ENCODE results near the gene SPRR2G.
"Not testable (repeated sequence)": the region's sequence is repeated elsewhere in the genome, so short reads cannot be mapped to it uniquely, and the experiment has no call there.

The SPRR2G gene

DNA sequence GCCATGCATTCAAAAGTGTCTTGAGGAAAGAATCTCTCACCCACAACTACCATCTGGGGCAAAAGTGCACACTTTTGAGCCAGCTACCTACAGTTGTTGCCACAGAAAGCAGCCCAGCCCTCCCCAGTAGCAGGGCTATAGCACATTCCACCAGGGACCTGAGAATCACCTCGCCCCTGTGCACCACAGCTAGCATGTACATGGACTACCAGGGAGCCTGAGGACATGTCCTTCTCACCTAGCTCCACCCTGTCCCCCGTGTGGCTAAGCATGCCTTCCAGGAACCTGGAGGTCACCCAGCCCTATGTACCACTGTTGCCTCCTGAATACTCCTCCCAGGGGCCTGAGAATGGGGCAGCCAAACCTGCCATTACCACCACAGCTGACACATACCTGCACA is 16.9 kb downstream of the SPRR2G start:
- in situ Hi-C loops (cut with HindIII; ENCODE audit: low pct_unique_long_range_greater_than_20kb, low sequenced_read_pairs), result no loop called here
- no peak for TF ChIP-seq JUND (IDR thresholded peaks at IDR 0.05; ENCODE audit: low read depth)
- no peak for DNase-seq (ENCODE audit: low read depth in 1 of 2, low spot score in 1 of 2)

DNA sequence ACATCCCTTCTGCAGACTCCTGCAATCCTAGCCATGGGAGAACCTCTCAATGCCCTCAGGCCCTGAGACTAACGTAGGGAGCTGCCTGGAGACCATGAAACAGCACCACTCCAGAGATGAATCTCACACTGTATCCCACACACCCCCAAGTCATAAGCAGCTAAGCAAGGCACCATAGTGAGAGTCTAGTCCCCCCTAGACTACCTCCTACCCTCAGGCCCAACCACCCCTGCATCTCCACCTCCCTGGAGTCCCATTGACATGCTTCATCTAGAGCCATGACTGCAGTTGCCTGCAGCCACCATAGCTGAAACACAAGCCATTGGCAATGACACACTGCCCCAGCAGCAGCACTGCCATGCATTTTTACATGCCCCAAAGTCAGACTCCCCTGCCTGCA is 17.4 kb downstream of the SPRR2G start:
- in situ Hi-C loops (cut with HindIII; ENCODE audit: low pct_unique_long_range_greater_than_20kb, low sequenced_read_pairs), result no loop called here
- DNase-seq (ENCODE audit: low read depth in 1 of 2, low spot score in 1 of 2), result no peak
- no peak for TF ChIP-seq JUND (IDR thresholded peaks at IDR 0.05; ENCODE audit: low read depth)

DNA sequence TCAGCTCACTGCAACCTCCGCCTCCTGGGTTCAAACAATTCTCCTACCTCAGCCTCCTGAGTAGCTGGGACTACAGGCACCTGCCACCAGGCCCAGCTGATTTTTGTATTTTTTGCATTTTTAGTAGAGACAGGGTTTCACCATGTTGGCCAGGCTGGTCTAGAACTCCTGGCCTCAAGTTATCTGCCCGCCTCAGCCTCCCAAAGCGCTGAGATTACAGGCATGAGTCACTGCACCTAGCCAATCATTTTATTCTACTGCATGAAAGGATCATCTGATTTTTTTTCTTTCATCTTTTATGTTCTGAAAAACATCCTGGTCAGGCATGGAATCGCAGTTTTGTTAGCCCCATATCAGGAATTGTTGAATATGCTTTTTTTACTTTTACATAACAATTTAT is 22.0 kb downstream of the SPRR2G start:
- DNase-seq (ENCODE audit: low read depth in 1 of 2, low spot score in 1 of 2); in situ Hi-C loops (cut with HindIII; ENCODE audit: low pct_unique_long_range_greater_than_20kb, low sequenced_read_pairs): not testable (repeated sequence)

DNA sequence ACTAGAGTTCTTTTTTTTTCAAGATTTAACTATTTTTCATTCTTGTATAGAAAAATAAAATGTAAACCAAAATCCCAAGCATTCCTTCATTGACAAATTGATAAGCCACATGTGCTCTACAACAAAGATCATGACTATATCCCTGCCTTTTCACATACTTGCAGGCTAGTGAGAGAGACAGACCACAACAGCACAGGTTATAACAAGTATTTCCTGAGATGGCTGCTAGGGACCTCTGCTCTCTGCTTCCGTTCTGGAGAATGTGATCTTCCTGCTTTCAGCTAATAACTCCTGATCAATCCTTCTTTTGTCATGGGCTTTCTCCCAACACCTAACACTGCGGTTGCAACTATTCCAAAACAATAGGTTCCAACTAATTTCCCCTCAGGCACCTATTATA is 23.4 kb downstream of the SPRR2G start:
- no peak for TF ChIP-seq JUND (IDR thresholded peaks at IDR 0.05; ENCODE audit: low read depth)
- in situ Hi-C loops (cut with HindIII; ENCODE audit: low pct_unique_long_range_greater_than_20kb, low sequenced_read_pairs), result no loop called here
- DNase-seq (ENCODE audit: low read depth in 1 of 2, low spot score in 1 of 2), result no peak

DNA sequence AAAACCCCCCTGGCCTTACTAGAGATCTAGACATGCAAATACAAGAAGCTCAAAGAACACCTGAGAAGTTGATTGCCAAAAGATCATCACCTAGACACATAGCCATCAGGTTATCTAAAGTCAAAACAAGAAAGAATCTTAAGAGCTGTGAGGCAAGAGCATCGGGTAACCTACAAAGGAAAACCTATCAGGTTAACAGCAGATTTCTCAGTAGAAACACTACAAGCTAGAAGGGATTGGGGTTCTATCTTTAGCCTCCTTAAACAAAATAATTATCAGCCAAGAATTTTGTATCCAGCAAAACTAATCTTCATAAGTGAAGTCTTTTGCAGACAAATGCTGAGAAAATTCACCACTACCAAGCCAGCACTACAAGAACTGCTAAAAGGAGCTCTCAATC is 25.2 kb downstream of the SPRR2G start:
- no peak for TF ChIP-seq JUND (IDR thresholded peaks at IDR 0.05; ENCODE audit: low read depth)
- in situ Hi-C loops (cut with HindIII; ENCODE audit: low pct_unique_long_range_greater_than_20kb, low sequenced_read_pairs), result no loop called here
- no peak for DNase-seq (ENCODE audit: low read depth in 1 of 2, low spot score in 1 of 2)

DNA sequence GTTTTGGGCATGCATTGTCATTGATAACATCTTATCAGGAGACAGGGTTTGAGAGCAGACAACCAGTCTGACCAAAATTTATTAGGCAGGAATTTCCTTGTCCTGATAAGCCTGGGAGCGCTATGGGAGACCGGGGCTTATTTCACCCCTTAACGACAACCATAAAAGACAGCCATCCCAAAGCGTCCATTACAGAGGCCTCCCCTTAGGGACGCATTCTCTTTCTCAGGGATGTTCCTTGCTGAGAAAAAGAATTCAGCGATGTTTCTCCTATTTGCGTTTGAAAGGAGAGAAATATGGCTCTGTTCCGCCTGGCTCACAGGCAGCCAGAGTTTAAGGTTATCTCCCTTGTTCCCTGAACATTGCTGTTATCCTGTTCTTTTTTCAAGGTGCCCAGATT is 26.9 kb downstream of the SPRR2G start:
- in situ Hi-C loops (cut with HindIII; ENCODE audit: low pct_unique_long_range_greater_than_20kb, low sequenced_read_pairs); DNase-seq (ENCODE audit: low read depth in 1 of 2, low spot score in 1 of 2): not testable (repeated sequence)

DNA sequence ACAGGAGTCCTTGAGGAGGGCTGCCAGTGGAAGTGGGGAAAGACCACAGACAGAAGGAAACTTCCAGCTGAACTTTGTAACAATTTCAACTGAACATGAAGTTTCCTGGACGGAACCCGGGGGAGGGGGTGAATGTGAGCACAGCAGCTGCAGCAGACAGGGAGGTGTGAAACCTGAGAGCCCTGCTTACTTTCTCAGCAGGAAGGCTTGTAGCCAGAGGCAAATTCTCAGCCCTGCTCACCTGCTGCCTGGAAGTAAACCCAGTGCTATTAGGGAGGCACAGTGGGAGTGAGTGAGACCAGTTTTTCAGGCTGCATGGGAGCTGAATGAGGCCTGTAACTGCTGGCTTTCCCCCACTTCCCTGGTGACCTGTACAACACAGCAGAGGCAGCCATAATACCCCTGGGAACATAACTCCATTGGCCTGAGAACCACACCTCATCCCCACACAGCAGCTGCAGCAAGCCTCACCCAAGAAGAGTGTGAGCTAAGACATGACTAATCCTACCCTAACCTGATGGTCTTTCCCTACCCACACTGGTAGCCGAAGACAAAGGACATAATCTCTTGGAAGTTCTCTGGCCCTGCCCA is 27.8 kb downstream of the SPRR2G start:
- TF ChIP-seq JUND (IDR thresholded peaks at IDR 0.05; ENCODE audit: low read depth), result peak; percentile 30; the same call in 1 of the 2 replicates
- DNase-seq (ENCODE audit: low read depth in 1 of 2, low spot score in 1 of 2), result peak; percentile 60 to 100
- in situ Hi-C loops (cut with HindIII; ENCODE audit: low pct_unique_long_range_greater_than_20kb, low sequenced_read_pairs), result no loop called here

DNA sequence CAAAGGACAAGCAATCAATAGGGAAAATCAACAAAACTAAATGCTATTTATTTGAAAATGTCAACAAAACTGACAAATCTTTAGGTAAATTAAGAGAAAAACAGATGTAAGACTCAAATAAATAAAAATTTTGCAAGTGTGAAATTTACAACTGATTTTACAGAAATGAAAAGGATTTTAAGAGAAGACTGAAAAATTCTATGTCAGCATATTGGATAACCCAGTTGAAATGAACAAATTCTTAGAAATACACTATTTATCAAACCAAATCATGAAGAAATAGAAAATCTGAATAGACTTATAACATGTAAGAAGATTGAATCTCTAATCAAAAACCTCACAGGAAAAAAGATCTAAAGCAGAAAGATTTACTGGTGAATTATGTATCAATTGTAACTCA is 29.7 kb downstream of the SPRR2G start:
- TF ChIP-seq JUND (IDR thresholded peaks at IDR 0.05; ENCODE audit: low read depth), result no peak
- in situ Hi-C loops (cut with HindIII; ENCODE audit: low pct_unique_long_range_greater_than_20kb, low sequenced_read_pairs), result no loop called here

DNA sequence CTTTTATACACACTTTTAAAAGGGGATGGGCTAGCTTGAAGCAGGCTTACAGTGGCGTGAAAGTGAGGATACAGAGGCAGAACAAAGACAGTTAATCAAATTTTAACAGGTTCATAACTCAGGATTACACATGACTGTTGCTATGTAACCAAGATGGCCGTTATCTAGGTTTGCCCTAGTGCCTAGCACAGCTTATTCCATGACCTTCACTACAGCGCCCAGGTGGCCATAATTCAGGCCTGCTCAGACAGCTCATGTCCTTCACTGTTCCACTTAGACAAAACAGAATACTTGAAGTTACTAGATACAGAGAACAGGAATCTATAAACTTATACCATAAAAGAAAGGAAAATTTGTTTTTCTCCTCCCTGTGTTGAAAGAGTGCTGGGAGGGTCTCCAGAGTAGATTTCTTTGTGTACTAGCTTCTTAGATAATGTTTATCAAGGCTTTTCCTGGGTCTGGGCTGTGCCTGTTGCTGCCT is 31.2 kb downstream of the SPRR2G start:
- TF ChIP-seq JUND (IDR thresholded peaks at IDR 0.05; ENCODE audit: low read depth), result no peak
- in situ Hi-C loops (cut with HindIII; ENCODE audit: low pct_unique_long_range_greater_than_20kb, low sequenced_read_pairs), result no loop called here
- no peak for DNase-seq (ENCODE audit: low read depth in 1 of 2, low spot score in 1 of 2)

More for the DNA sequence above, 29.7 kb downstream of the SPRR2G start:
- DNase-seq (ENCODE audit: low read depth in 1 of 2, low spot score in 1 of 2), result no peak

DNA sequence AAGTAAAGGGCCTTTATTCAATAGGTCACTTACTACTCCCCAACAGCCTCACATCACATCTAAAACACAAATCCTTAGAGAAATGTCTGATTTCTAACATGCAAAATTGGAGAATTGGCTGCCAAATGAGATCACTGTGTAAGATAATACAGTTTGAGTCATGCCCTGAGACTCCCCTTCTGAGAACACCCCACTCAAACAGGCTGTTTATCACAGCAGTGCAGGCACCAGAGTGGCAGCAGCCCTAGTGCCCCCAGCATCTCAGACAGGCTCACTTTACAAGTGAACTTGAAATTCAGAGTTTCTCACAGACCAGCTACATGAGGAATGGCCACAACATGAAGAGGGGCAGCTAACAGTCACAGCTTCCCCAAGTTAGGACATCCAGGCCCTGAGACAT is 35.4 kb downstream of the SPRR2G start:
- in situ Hi-C loops (cut with HindIII; ENCODE audit: low pct_unique_long_range_greater_than_20kb, low sequenced_read_pairs); DNase-seq (ENCODE audit: low read depth in 1 of 2, low spot score in 1 of 2): not testable (repeated sequence)

DNA sequence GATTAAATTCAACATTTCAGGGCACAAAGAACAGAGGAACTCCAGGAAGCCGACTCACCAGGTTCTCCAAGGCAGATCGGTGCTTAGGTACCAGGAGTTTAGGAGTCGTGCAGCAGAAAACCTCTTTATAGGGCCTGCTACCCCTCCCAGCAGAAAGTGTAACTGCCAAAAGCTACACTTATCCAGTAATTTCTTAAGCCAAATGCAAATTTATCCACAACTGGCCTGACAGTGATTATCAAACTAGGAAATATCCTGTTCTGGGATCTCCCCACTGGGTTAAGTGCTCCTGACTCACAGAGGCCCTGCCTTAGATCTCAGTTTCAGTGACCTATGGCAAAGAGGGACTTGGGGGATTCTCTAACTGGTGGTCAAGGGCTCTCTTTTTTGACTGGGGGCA is 37.3 kb downstream of the SPRR2G start, which contains the start of gene SPRR2F:
Gene SPRR2F (minus strand): TSS at position 101 of the 400 bp plus-strand sequence. CDS start 783 bp downstream, outside the sequence.
- no peak for TF ChIP-seq JUND (IDR thresholded peaks at IDR 0.05; ENCODE audit: low read depth)
- in situ Hi-C loops (cut with HindIII; ENCODE audit: low pct_unique_long_range_greater_than_20kb, low sequenced_read_pairs), result no loop called here
- no peak for DNase-seq (ENCODE audit: low read depth in 1 of 2, low spot score in 1 of 2)

DNA sequence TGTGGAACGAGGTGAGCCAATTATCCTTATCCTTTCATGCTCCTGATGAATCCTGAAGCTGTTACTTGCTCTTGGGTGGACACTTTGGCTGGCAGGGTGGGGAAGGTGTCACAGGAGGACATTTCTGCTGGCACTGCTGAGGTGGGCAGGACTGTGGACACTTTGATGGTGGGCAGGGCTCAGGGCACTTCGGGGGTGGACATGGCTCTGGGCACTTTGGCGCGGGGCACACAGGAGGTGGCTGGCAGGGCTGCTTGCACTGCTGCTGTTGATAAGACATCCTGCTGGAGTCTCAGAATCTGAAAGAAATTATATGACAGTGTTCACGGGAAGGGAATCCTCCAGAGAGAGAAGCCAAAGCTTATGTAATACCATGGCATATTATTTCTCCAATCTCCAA is 38.2 kb downstream of the SPRR2G start:
- in situ Hi-C loops (cut with HindIII; ENCODE audit: low pct_unique_long_range_greater_than_20kb, low sequenced_read_pairs); DNase-seq (ENCODE audit: low read depth in 1 of 2, low spot score in 1 of 2): not testable (repeated sequence)

DNA sequence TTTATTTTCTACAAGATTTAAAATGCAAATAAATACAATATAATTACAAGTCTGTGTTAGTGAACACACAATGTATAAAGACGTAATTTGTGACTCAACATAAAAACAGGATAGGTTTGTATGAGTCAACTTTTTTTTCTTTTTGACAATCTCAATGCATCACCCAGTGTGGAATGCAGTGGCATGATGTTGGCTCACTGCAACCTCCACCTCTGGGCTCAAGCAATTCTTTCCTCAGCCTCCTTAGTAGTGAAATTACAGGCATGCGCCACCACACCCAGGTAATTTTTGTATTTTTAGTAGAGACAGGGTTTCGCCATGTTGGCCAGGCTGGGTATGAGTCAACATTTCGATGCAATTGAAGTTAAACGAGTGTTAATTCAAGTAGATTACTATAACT is 50.4 kb downstream of the SPRR2G start:
- no peak for DNase-seq (ENCODE audit: low read depth in 1 of 2, low spot score in 1 of 2)
- in situ Hi-C loops (cut with HindIII; ENCODE audit: low pct_unique_long_range_greater_than_20kb, low sequenced_read_pairs), result no loop called here
- TF ChIP-seq JUND (IDR thresholded peaks at IDR 0.05; ENCODE audit: low read depth), result no peak
